Smooth muscle cell (in vitro differentiated cells): ENCODE data around the gene SPDYE1. TPM values are rescaled to one million over a fixed set of nuclear protein-coding genes. Genes with fewer than 3 reads are reported as not detected.

ENCODE experiments used
- DNase-seq: peaks from one replicate; lab custom pipeline; 2025; ENCODE audit not compliant: unreplicated experiment; lab: John Stamatoyannopoulos, UW
- H2AFZ ChIP-seq: fragments of 200-600 bp; sonication (generic); 2 replicates; pipeline ENCODE4 v1.6.0; 2016; ENCODE audit warnings: antibody characterized with exemption, low read depth, mild to moderate bottlenecking
- H3F3A ChIP-seq: fragments of 200-600 bp; sonication (generic); 2 replicates; pipeline ENCODE4 v1.6.0; 2017; ENCODE audit warnings: antibody characterized with exemption, low read depth
- H3K27ac ChIP-seq: fragments of 200-600 bp; sonication (generic); 2 replicates; pipeline ENCODE4 v1.5.1; 2016; ENCODE audit warnings: low read depth, mild to moderate bottlenecking
- H3K27me3 ChIP-seq: fragments of 200-600 bp; sonication (generic); 2 replicates; pipeline ENCODE4 v1.6.1; 2016; ENCODE audit warnings: low read depth, mild to moderate bottlenecking
- H3K36me3 ChIP-seq: fragments of 200-600 bp; sonication (generic); 2 replicates; pipeline ENCODE4 v1.5.1; 2016; ENCODE audit warnings: low read depth
- H3K4me1 ChIP-seq: fragments of 200-600 bp; sonication (generic); 2 replicates; pipeline ENCODE4 v1.5.1; 2016; ENCODE audit warnings: low read depth
- H3K4me2 ChIP-seq: fragments of 200-600 bp; sonication (generic); 2 replicates; pipeline ENCODE4 v1.6.0; 2016; ENCODE audit warnings: mild to moderate bottlenecking
- H3K4me3 ChIP-seq: fragments of 200-600 bp; sonication (generic); 2 replicates; pipeline ENCODE4 v1.5.1; 2016; ENCODE audit warnings: mild to moderate bottlenecking
- H3K79me2 ChIP-seq: fragments of 200-600 bp; sonication (generic); 2 replicates; pipeline ENCODE4 v1.6.0; 2016; ENCODE audit warnings: low read depth, mild to moderate bottlenecking
- H3K9ac ChIP-seq: fragments of 200-600 bp; sonication (generic); 2 replicates; pipeline ENCODE4 v1.6.0; 2016; ENCODE audit warnings: low read depth
- H3K9me3 ChIP-seq: fragments of 200-600 bp; sonication (generic); replicated peaks from 2 replicates; pipeline ENCODE4 v1.5.1; 2016; ENCODE audit warnings: low read depth
- H4K20me1 ChIP-seq: fragments of 200-600 bp; sonication (generic); 2 replicates; pipeline ENCODE4 v1.6.0; 2016; ENCODE audit warnings: low read depth
- WGBS: methylation state at CpG from one replicate; pipeline ENCODE4 v1.1.7; 2016; ENCODE audit warnings: low lambda C conversion rate; 5-methylcytosine and 5-hydroxymethylcytosine counted together
- polyA plus RNA-seq: library from polyadenylated mRNA; unstranded; fragments of >200 nt; fragmentation: Nextera tagmentation; extraction: Ambion mirVana; gene quantifications from 2 replicates; pipeline ENCODE4 v1.2.1, GENCODE V29; 2016
- total RNA-seq: library from RNA; depleted of rRNA; stranded (reverse); fragments of >200 nt; gene quantifications from 2 replicates; pipeline ENCODE4 v1.2.3, GENCODE V29; 2014
- TF ChIP-seq, protein P1 (sequence below): fragments of 200-600 bp; sonication (generic); IDR thresholded peaks from 2 replicates; pipeline ENCODE4 v1.5.1; 2017; ENCODE audit warnings: borderline replicate concordance, mild to moderate bottlenecking, antibody characterized with exemption; ENCODE audit not compliant: insufficient read depth, poor library complexity, severe bottlenecking

The SPDYE1 gene
- total and polyA plus RNA-seq, 2 experiments from 2014 or later = 0.15 TPM; not detected in 1

DNA sequence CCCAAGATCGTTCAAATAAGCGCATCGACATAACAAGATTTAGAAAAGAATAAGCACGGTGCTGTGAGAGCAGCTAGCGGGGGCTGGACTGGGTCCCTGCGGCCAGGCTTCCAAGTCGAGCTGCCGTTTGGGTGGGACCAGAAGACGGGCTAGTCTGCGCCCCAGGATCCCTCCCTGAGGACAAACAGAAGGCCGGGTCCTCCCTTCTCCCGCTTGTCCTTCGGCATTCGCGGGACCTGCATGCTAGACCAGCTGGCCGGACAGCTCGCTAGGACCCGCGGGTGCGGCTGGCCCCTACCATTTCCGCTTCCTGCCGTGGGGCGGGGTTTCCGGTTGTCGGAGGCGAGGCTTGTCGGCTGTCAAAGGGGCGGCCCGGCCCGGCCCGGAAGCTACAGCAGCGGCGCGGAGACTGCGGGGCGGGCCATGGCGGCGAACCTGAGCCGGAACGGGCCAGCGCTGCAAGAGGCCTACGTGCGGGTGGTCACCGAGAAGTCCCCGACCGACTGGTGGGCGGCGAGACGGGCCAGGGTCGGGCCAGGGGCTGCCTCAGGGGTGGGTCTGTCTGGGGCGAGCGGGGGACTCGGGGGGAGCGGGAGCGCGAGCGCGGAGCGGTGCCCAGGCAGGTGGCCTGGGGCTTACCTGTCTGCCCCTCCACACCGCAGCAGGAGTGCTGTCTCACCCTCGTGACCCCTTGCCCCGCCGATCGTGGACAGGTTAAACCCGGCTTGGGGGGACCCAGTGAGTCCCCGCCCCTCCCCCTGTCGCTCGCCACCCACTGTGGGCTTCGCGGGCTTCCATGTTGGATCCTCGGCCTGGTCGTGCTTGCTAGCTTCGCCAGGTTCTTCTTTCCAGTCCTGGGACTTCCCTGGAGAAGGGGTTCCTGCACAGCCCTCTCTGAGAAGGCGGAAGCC lies 46.9 kb downstream of the SPDYE1 start, which contains the start of gene DBNL:
TSS of gene DBNL (plus strand) at position 388 of the 911 bp plus-strand sequence. CDS start at position 424, 36 bp downstream.
- H3F3A ChIP-seq = no peaks in the 10 kb centered on the region
- H3K9me3 ChIP-seq = no peaks in the 10 kb centered on the region
- TF ChIP-seq, protein P1, sequence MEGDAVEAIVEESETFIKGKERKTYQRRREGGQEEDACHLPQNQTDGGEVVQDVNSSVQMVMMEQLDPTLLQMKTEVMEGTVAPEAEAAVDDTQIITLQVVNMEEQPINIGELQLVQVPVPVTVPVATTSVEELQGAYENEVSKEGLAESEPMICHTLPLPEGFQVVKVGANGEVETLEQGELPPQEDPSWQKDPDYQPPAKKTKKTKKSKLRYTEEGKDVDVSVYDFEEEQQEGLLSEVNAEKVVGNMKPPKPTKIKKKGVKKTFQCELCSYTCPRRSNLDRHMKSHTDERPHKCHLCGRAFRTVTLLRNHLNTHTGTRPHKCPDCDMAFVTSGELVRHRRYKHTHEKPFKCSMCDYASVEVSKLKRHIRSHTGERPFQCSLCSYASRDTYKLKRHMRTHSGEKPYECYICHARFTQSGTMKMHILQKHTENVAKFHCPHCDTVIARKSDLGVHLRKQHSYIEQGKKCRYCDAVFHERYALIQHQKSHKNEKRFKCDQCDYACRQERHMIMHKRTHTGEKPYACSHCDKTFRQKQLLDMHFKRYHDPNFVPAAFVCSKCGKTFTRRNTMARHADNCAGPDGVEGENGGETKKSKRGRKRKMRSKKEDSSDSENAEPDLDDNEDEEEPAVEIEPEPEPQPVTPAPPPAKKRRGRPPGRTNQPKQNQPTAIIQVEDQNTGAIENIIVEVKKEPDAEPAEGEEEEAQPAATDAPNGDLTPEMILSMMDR = no peak
- peak within 1 kb of the TSS; percentile 63 for H3K4me3 ChIP-seq
- H3K79me2 ChIP-seq = peaks cover 46% of the 10 kb centered on the region
- peak; percentile 78 for DNase-seq
- peak within 1 kb of the TSS; percentile 76 for H3K9ac ChIP-seq
- H3K4me1 ChIP-seq = peaks cover 6% of the 10 kb centered on the region
- under 1% methylated on average over 53 of the region's 74 CpGs for WGBS
- H3K27me3 ChIP-seq = no peaks in the 10 kb centered on the region
- peak within 1 kb of the TSS; percentile 27 for H3K27ac ChIP-seq
- H4K20me1 ChIP-seq = peaks cover 32% of the 10 kb centered on the region
- no peaks in the 10 kb centered on the region for H3K36me3 ChIP-seq
- peak within 1 kb of the TSS; percentile 92 for H3K4me2 ChIP-seq
- peak within 1 kb of the TSS; percentile 95 for H2AFZ ChIP-seq

DNA sequence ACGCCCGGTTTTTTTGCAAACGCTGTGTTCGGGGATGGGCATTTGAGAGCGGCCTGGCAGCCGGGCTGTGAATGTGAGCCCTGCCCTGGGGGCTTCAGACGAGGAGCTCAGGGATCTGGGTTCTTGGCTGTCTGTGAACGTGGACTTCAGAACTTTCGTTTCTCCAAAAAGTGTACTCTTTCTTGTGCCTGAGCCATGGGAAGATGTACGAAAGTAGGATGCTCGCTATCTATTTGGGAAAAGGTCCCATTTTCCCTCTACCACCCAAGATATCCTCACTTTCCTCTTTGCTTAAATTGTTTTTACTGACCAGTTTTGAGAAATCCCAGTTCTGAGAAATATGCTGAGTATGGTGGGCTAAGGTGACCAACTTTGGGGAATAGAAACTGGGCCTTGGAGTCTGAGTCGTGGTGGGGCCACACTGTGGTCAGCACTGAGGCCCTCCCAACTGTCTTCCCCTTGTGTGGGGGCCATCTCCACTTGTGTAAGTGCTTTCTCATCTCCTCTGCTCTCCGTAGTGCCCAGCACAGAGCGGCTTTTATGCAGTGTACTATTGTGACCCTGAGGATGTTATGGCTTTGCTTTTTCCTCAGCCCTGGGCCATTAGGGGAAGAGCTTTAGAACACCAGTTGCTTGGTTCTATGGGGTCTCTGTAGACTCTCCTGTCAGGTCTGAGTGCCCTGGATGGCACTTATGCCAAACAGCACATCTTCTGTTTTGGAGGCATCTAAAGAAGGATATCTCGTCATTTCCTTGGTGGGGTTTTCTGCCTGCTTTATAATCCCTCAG lies 47.7 kb downstream of the SPDYE1 start:
- WGBS = 32% methylated on average over 15 of the region's 15 CpGs
- peak overlapping the region; percentile 27 for H3K27ac ChIP-seq

DNA sequence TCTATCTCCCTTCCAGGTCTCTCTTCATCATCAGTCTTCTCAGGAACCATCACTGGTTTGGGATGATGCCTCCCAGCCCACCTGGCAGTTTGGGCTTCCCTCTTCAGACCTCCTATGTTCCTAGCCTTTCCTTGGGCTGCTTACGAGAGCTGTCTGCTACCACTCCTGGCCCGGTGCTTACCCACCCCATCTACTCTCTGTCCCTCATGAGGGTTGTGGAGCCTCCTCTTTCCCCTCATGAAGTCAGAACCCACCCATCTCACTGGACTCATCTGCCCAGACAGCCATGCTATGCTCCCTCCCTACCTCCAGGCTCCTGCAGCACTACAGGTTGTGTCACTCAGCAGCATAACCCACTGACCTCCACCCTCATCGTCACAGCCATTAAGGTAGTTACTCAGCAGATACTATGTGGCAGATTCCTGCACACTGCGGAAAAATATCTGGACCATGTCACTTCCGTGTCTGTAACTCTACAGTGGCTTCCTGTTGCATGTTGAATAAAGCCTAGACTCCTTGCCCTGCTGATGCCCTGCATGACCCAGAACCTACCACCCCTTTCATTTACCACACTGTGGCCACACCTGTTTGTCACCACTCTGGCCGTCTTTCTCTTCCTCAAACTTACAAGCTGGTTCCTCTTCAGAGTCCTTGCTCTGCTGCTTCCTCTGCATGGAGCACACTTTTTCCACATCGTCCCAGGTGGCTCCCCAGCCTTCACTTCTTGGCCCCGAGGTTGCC lies 48.8 kb downstream of the SPDYE1 start:
- Histone ChIP-seq H3K4me1 (peaks cover 6% of the 10 kb centered on the region), H4K20me1 (peaks cover 50% of the 10 kb centered on the region)
- TF ChIP-seq, protein P1 = no peak

More for the DNA sequence above, 47.7 kb downstream of the SPDYE1 start:
- Histone ChIP-seq H3K4me1 (peaks cover 6% of the 10 kb centered on the region), H4K20me1 (peaks cover 40% of the 10 kb centered on the region), H3F3A (no peaks in the 10 kb centered on the region), H3K4me3 (peak overlapping the region; percentile 63), H3K79me2 (peaks cover 55% of the 10 kb centered on the region), H2AFZ (peak overlapping the region; percentile 95), H3K9ac (peak overlapping the region; percentile 76), H3K4me2 (peak overlapping the region; percentile 92), H3K27me3 (no peaks in the 10 kb centered on the region), H3K36me3 (no peaks in the 10 kb centered on the region), H3K9me3 (no peaks in the 10 kb centered on the region)
- no peak for DNase-seq
- TF ChIP-seq, protein P1 = no peak

More for the DNA sequence above, 48.8 kb downstream of the SPDYE1 start:
- no peaks in the 10 kb centered on the region for H3F3A ChIP-seq
- no peaks in the 10 kb centered on the region for H3K9me3 ChIP-seq
- H3K79me2 ChIP-seq = peaks cover 61% of the 10 kb centered on the region
- H3K36me3 ChIP-seq = no peaks in the 10 kb centered on the region
- no peaks in the 10 kb centered on the region for H3K27me3 ChIP-seq
- no peak overlapping the region for H3K4me3 ChIP-seq
- H2AFZ ChIP-seq = no peak overlapping the region
- DNase-seq = no peak
- H3K9ac ChIP-seq = no peak overlapping the region
- WGBS = 92% methylated on average over 8 of the region's 8 CpGs
- peak overlapping the region; percentile 92 for H3K4me2 ChIP-seq
- H3K27ac ChIP-seq = no peak overlapping the region
